C4-2B (cell line): Measurements from ENCODE around the gene ZNF768.

Source experiments
- CTCF ChIP-seq: fragments of 450-650 bp; conservative IDR thresholded peaks from 2 replicates; pipeline ENCODE4 v1.5.1; 2017; ENCODE audit warnings: mild to moderate bottlenecking
- ZFX ChIP-seq: fragments of 450-650 bp; IDR thresholded peaks from 2 replicates; pipeline ENCODE4 v1.6.1; 2017

GRCh38 chr16:30566531-30566930, 40.2 kb upstream of the ZNF768 start:
- no peak for TF ChIP-seq CTCF
- no peak for TF ChIP-seq ZFX
